Uterus (tissue), 2 donors: ENCODE data around the gene C1orf21.

Experiments used
- POLR2A ChIP-seq, 2 donors: fragments of 450-650 bp; IDR thresholded peaks; one replicate each; pipeline ENCODE4 v1.6.1; 2016; ENCODE audit warnings: antibody characterized with exemption in 2 of 2, mild to moderate bottlenecking in 1 of 2, moderate library complexity in 1 of 2
- TF ChIP-seq, protein P1 (sequence below), 4 experiments: fragments of 200-600 bp in 2 of 4; fragments of 450-650 bp in 2 of 4; sonication (generic) in 2 of 4; IDR thresholded peaks; one replicate each; pipeline ENCODE4 v1.5.1; 2016 to 2019; ENCODE audit warnings: antibody characterized with exemption in 4 of 4, mild to moderate bottlenecking in 2 of 4, moderate library complexity in 1 of 4

DNA sequence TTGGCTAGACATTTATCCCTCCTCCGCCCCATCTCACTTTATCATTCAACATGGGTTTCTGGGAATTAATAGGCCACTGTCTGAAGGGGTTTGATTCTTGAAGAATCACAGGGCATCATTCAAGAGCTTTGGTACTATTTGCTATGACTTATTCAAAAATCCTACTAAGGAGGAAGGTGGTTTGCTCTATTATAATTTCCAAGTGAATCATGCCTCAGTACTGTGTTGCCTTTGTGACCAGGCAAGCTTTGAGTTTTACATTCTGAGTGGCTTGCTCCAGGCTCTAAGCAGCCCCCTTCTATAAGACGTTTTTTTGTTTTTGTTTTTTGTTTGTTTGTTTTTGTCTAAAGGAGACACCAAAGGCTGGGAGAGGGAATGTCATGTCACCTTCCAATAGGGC, 2.6 kb downstream of the C1orf21 start:
- TF ChIP-seq, protein P1, sequence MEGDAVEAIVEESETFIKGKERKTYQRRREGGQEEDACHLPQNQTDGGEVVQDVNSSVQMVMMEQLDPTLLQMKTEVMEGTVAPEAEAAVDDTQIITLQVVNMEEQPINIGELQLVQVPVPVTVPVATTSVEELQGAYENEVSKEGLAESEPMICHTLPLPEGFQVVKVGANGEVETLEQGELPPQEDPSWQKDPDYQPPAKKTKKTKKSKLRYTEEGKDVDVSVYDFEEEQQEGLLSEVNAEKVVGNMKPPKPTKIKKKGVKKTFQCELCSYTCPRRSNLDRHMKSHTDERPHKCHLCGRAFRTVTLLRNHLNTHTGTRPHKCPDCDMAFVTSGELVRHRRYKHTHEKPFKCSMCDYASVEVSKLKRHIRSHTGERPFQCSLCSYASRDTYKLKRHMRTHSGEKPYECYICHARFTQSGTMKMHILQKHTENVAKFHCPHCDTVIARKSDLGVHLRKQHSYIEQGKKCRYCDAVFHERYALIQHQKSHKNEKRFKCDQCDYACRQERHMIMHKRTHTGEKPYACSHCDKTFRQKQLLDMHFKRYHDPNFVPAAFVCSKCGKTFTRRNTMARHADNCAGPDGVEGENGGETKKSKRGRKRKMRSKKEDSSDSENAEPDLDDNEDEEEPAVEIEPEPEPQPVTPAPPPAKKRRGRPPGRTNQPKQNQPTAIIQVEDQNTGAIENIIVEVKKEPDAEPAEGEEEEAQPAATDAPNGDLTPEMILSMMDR (IDR thresholded peaks at IDR 0.05) = no peak
- TF ChIP-seq POLR2A (IDR thresholded peaks at IDR 0.05) = no peak
